K562 (cell line): Measurements from ENCODE around the gene GALNT7. TPM values are rescaled to one million over a fixed set of nuclear protein-coding genes. Genes with fewer than 3 reads are reported as not detected.

Experiments
- ARID2 ChIP-seq: fragments of 450-650 bp; IDR thresholded peaks from 2 replicates; pipeline ENCODE4 v1.6.1; 2017; ENCODE audit warnings: antibody characterized with exemption, mild to moderate bottlenecking
- BMI1 ChIP-seq: fragments of 150-350 bp; IDR thresholded peaks from 2 replicates; pipeline ENCODE4 v1.6.1; 2014; ENCODE audit warnings: low read length
- ETV6 ChIP-seq, 3 experiments: fragments of 150-350 bp in 1 of 3; sonication (generic) in 1 of 3; formaldehyde crosslinking in 1 of 3; IDR thresholded peaks; 2 replicates each; pipeline versions ENCODE4 v1.6.1 to v1.8.0; 2014 to 2022; ENCODE audit warnings: borderline replicate concordance in 2 of 3, low read depth in 2 of 3, antibody characterized with exemption in 1 of 3, low read length in 1 of 3, mild to moderate bottlenecking in 1 of 3, missing genetic modification reagents in 1 of 3
- HNRNPK ChIP-seq: fragments of 200-400 bp; formaldehyde crosslinking; IDR thresholded peaks from one replicate; pipeline ENCODE4 v1.6.1; 2018; ENCODE audit warnings: mild to moderate bottlenecking, low read depth, low read length; ENCODE audit not compliant: poor library complexity, severe bottlenecking
- HNRNPL ChIP-seq: fragments of 200-400 bp; formaldehyde crosslinking; IDR thresholded peaks from 2 replicates; pipeline ENCODE4 v1.6.1; 2017; ENCODE audit warnings: low read depth, mild to moderate bottlenecking, low read length
- KAT2B ChIP-seq: IDR thresholded peaks from one replicate; pipeline ENCODE4 v1.6.1; 2012; ENCODE audit warnings: low read depth, mild to moderate bottlenecking, control low read depth, inconsistent platforms, low read length, moderate library complexity
- KDM2B ChIP-seq: fragments of 250-450 bp; sonication (Bioruptor Pico); IDR thresholded peaks from 2 replicates; pipeline ENCODE4 v1.8.0; 2021; ENCODE audit warnings: mild to moderate bottlenecking, moderate library complexity
- KDM4B ChIP-seq, 2 experiments: fragments of 450-650 bp in 1 of 2; sonication (generic) in 1 of 2; IDR thresholded peaks; 2 replicates each; pipeline ENCODE4 v1.6.1; 2016 to 2017; ENCODE audit warnings: borderline replicate concordance in 2 of 2, antibody characterized with exemption in 1 of 2, low read depth in 1 of 2, mild to moderate bottlenecking in 1 of 2
- NCOA1 ChIP-seq: fragments of 450-650 bp; IDR thresholded peaks from 2 replicates; pipeline ENCODE4 v1.6.1; 2016; ENCODE audit warnings: low read depth
- POLR2AphosphoS5 ChIP-seq: IDR thresholded peaks from 2 replicates; pipeline ENCODE4 v1.6.1; 2011; ENCODE audit warnings: mild to moderate bottlenecking, low read depth, low read length, moderate library complexity; ENCODE audit not compliant: control insufficient read depth, insufficient read depth
- POLR3A ChIP-seq: IDR thresholded peaks from 2 replicates; pipeline ENCODE4 v1.6.1; 2011; ENCODE audit warnings: borderline replicate concordance, mild to moderate bottlenecking, moderate library complexity; ENCODE audit not compliant: insufficient read length, insufficient read depth; ENCODE audit errors: extremely low read depth
- RNF2 ChIP-seq: sonication (generic); IDR thresholded peaks from 2 replicates; pipeline ENCODE4 v1.6.1; 2016
- SMC3 ChIP-seq: conservative IDR thresholded peaks from 2 replicates; pipeline ENCODE4 v1.6.1; 2011; ENCODE audit warnings: low read depth, low read length, improper control_type of control experiment; ENCODE audit not compliant: insufficient read depth
- ZFP36 ChIP-seq: fragments of 150-350 bp; IDR thresholded peaks from 2 replicates; pipeline ENCODE4 v1.6.1; 2018; ENCODE audit warnings: low read length, low read depth; ENCODE audit not compliant: partially characterized antibody
- ZFPM2 ChIP-seq: fragments of 250-450 bp; sonication (Bioruptor Pico); IDR thresholded peaks from 2 replicates; pipeline ENCODE4 v1.5.1; 2022; ENCODE audit warnings: mild to moderate bottlenecking
- ZNF282 ChIP-seq: sonication (generic); formaldehyde crosslinking; IDR thresholded peaks from 2 replicates; pipeline ENCODE4 v1.8.1; 2023; ENCODE audit warnings: missing genetic modification reagents
- ZNF589 ChIP-seq: fragments of 200-800 bp; sonication (Bioruptor generic); IDR thresholded peaks from 2 replicates; pipeline ENCODE4 v1.6.1; 2016; ENCODE audit warnings: low read depth, missing genetic modification characterization, missing compliant biosample characterization
- polyA plus RNA-seq, 8 experiments: library from polyadenylated mRNA; depleted of rRNA in 4 of 8; stranded (reverse) in 5 of 8; unstranded in 3 of 8; fragments of >200 nt; fragmentation: Nextera tagmentation in 2 of 8; fragmentation: Illumina TruSeq in 1 of 8; extraction: Ambion mirVana in 2 of 8; extraction: Trizol in 1 of 8; gene quantifications; 2 replicates each; pipeline versions ENCODE4 v1.2.1 to v1.2.3, GENCODE V29; 2011 to 2014; ENCODE audit warnings: inconsistent platforms in 1 of 8, missing spikeins in 1 of 8
- total RNA-seq, 7 experiments: library from RNA; depleted of rRNA in 6 of 7; stranded (reverse); fragments of >200 nt in 6 of 7; fragmentation: Illumina TruSeq in 2 of 7; extraction: Trizol in 2 of 7; gene quantifications; 2 replicates each; pipeline versions ENCODE4 v1.2.1 to v1.2.3, GENCODE V29; 2011 to 2021; ENCODE audit warnings: low replicate concordance in 1 of 7
- TF ChIP-seq, protein P1 (sequence below): fragments of 200-800 bp; sonication (Bioruptor generic); IDR thresholded peaks from 2 replicates; pipeline ENCODE4 v1.6.1; 2016; ENCODE audit warnings: missing genetic modification characterization, missing compliant biosample characterization
- TF ChIP-seq, protein P2 (sequence below): fragments of 250-450 bp; sonication (Bioruptor Pico); IDR thresholded peaks from 2 replicates; pipeline ENCODE4 v1.5.1; 2021; ENCODE audit warnings: mild to moderate bottlenecking
- TF ChIP-seq, protein P3 (sequence below): sonication (generic); formaldehyde crosslinking; IDR thresholded peaks from 2 replicates; pipeline ENCODE4 v1.8.0; 2022; ENCODE audit warnings: missing genetic modification reagents, mild to moderate bottlenecking, moderate library complexity, borderline replicate concordance

Gene GALNT7
- total and polyA plus RNA-seq, 9 of the 15 experiments (the other 6 are each of a cell fraction or from before 2014, with no cell fraction given): 16.7 to 38.7 (median 31.1) TPM

DNA sequence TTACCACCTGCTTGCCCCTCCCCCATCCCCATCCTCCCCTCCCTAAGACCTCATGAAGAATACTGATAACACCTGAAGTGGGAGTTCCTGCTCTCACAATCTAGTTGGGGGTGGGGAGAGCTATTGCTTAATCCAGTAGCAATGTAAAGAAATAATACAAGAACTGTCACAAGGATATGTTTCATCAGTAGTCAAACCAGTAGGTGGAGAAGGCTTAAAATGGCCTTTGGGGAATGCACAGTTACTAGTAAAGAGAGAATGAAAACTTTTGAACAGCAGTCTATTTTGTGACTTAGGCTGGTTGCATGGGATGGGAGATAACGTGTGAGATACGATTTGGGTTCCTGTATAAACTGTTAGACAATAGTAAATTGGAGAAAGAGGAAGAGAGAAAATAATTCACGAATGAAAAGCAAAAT is 6.0 kb downstream of the GALNT7 start (continued):
- TF ChIP-seq, protein P1, sequence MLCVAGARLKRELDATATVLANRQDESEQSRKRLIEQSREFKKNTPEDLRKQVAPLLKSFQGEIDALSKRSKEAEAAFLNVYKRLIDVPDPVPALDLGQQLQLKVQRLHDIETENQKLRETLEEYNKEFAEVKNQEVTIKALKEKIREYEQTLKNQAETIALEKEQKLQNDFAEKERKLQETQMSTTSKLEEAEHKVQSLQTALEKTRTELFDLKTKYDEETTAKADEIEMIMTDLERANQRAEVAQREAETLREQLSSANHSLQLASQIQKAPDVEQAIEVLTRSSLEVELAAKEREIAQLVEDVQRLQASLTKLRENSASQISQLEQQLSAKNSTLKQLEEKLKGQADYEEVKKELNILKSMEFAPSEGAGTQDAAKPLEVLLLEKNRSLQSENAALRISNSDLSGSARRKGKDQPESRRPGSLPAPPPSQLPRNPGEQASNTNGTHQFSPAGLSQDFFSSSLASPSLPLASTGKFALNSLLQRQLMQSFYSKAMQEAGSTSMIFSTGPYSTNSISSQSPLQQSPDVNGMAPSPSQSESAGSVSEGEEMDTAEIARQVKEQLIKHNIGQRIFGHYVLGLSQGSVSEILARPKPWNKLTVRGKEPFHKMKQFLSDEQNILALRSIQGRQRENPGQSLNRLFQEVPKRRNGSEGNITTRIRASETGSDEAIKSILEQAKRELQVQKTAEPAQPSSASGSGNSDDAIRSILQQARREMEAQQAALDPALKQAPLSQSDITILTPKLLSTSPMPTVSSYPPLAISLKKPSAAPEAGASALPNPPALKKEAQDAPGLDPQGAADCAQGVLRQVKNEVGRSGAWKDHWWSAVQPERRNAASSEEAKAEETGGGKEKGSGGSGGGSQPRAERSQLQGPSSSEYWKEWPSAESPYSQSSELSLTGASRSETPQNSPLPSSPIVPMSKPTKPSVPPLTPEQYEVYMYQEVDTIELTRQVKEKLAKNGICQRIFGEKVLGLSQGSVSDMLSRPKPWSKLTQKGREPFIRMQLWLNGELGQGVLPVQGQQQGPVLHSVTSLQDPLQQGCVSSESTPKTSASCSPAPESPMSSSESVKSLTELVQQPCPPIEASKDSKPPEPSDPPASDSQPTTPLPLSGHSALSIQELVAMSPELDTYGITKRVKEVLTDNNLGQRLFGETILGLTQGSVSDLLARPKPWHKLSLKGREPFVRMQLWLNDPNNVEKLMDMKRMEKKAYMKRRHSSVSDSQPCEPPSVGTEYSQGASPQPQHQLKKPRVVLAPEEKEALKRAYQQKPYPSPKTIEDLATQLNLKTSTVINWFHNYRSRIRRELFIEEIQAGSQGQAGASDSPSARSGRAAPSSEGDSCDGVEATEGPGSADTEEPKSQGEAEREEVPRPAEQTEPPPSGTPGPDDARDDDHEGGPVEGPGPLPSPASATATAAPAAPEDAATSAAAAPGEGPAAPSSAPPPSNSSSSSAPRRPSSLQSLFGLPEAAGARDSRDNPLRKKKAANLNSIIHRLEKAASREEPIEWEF (CRISPR knock-in tag): no peak
- TF ChIP-seq ZFPM2 (CRISPR knock-in tag) (no peak), NCOA1 (0 out of 2 replicates have a peak, but pooled peaks have one; percentile 28), ETV6 (IDR thresholded peaks at IDR 0.05; ENCODE audit: borderline replicate concordance in 1 of 2, low read depth in 2 of 2, low read length in 1 of 2) (no peak), ETV6 (CRISPR knock-in tag; IDR thresholded peaks at IDR 0.05; ENCODE audit: borderline replicate concordance) (no peak), KAT2B (no peak), BMI1 (no peak), ZFP36 (no peak), ZNF282 (CRISPR knock-in tag) (no peak), KDM4B (IDR thresholded peaks at IDR 0.05; ENCODE audit: borderline replicate concordance in 2 of 2, low read depth in 1 of 2) (no peak), SMC3 (no peak), POLR3A (no peak), HNRNPL (no peak), ZNF589 (CRISPR knock-in tag) (no peak), POLR2AphosphoS5 (peak; percentile 83), HNRNPK (no peak), KDM2B (CRISPR knock-in tag) (no peak), ARID2 (no peak), RNF2 (peak; percentile 72; the same call in 1 of the 2 replicates)
- TF ChIP-seq, protein P2, sequence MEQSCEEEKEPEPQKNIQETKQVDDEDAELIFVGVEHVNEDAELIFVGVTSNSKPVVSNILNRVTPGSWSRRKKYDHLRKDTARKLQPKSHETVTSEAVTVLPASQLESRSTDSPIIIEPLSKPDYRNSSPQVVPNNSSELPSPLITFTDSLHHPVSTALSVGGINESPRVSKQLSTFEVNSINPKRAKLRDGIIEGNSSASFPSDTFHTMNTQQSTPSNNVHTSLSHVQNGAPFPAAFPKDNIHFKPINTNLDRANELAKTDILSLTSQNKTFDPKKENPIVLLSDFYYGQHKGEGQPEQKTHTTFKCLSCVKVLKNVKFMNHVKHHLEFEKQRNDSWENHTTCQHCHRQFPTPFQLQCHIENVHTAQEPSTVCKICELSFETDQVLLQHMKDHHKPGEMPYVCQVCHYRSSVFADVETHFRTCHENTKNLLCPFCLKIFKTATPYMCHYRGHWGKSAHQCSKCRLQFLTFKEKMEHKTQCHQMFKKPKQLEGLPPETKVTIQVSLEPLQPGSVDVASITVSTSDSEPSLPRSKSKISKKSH (CRISPR knock-in tag): no peak
- TF ChIP-seq, protein P3, sequence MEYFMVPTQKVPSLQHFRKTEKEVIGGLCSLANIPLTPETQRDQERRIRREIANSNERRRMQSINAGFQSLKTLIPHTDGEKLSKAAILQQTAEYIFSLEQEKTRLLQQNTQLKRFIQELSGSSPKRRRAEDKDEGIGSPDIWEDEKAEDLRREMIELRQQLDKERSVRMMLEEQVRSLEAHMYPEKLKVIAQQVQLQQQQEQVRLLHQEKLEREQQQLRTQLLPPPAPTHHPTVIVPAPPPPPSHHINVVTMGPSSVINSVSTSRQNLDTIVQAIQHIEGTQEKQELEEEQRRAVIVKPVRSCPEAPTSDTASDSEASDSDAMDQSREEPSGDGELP (CRISPR knock-in tag): no peak
